ENCODE measurements around the gene EPM2A.

EPM2A gene

GRCh38 chr6:145601397-145601796 is 133.9 kb downstream of the EPM2A start:
- no peak for DNase-seq (ENCODE audit: low spot score)

- DNase-seq (ENCODE audit: low spot score) = no peak
Measured at GRCh38 chr6:145600299-145600698, 135.0 kb downstream of the EPM2A start.

GRCh38 chr6:145588981-145589380 is 146.3 kb downstream of the EPM2A start:
- DNase-seq (ENCODE audit: low spot score) = no peak

- DNase-seq (ENCODE audit: low spot score) = no peak
Measured at GRCh38 chr6:145587334-145587733, 148.0 kb downstream of the EPM2A start.

- DNase-seq (ENCODE audit: low spot score) = no peak
Measured at GRCh38 chr6:145583753-145584152, 151.6 kb downstream of the EPM2A start.

Measured in iPS-NIHi11 (cell line).